NCI-H1105 treated with DMSO at 0.1 percent for 48 hours (cell line): ENCODE data around the gene BID.
"Not testable (repeated sequence)": the region's sequence is repeated elsewhere in the genome, so short reads cannot be mapped to it uniquely, and the experiment has no call there.

ENCODE experiments used
- DNase-seq: peaks from one replicate; lab custom pipeline; 2025; lab: John Stamatoyannopoulos, UW

Gene BID

DNA sequence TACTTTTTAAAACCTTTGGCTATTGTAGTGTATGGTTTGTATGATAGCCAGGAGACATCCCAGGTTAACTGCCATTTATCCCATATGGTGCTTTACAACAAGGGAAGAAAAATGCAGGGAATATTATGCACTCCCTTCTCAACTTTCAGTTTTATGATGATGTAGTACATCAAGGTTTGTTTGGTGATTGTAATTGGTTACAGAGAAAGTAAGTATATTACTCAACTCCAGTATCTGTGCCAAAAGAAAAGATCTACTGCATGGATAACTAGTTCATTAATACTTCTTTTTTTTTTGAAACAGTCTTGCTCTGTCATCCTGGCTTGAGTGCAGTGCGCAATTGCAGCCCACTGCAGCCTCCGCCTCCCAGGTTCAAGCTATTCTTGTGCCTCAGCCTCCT is 70.5 kb downstream of the BID start:
- no peak for DNase-seq

DNA sequence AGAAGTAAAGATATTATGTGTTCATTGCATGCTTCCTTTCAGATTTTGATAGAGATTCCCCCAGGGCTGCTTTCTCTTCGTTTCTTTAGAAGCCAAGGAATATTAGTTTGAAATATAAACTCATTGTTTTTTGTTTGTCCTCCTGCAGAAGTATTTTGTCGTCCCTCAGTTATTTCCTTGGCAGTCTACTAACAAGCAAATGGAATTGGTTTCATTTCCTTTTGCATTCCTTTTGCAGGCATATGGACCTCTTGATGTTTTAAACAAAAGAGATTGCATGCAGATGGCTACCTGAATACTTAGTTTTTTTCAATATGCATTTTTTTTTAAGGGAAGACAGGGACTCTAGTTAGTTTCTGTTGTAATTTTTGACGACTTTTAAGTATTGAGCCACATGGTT is 73.5 kb downstream of the BID start:
- no peak for DNase-seq

DNA sequence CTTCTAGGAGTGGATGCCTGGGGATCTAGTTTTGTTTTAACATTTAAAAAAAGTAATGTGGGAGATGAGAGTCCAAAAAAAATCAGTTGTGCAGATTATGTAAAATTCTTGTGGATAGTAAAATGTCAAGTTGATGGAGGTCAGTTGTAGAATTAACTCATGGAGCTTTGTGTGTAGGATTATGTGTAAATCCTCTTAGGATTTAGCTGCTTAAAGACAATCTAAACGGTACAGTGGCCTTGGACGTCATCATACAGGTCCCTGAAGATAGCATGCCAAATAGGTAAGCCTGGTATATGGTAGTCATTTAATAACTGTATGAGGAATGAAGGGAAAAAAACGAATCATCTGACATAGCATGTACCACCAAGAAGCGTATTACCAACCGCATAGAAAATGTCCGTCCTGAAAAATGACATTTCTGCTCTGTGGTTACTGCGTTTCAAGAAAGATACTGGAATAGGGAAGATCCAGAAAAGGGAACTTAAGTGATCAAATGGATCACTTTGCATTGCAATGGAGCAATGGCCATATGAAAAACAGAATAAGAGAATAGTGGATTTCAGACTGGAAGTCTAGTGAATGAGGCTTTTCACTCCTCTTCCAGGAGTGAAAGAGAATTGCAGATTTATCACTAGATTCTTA is 74.5 kb downstream of the BID start:
- DNase-seq = no peak

DNA sequence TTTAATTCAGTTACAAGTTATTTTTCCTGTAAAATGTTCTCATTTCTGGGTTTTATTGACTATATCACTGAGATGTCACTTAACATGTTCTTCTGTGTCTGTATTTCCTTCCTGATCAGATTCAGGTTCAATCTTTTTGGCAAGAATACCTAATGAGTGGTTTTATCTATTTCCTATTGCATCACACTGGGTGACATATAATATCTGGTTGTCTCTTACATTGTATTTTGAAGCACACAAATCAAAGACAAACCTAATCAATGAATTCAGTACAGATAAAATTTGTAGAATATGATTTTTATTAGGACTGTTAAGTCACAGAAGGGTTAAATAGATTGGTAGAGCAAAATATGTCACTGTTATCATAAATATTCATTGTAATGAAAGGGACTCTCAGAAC is 75.3 kb downstream of the BID start:
- DNase-seq = no peak

DNA sequence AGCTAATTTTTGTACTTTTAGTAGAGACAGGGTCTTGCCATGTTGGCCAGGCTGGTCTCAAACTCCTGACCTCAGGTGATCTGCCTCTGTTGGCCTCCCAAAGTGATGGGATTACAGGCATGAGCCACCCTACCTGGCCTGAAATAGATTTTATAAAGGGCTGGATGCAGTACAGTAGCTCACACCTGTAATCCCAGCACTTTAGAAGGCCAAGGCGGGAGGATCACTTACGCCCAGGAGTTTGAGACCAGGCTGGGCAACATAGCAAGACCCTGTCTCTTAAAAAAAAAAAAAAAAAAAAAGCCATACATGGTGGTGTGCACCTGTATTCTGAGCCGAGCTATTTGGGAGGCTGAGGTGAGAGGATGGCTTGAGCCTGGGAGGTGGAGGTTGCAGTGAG is 76.0 kb downstream of the BID start:
- DNase-seq = not testable (repeated sequence)

DNA sequence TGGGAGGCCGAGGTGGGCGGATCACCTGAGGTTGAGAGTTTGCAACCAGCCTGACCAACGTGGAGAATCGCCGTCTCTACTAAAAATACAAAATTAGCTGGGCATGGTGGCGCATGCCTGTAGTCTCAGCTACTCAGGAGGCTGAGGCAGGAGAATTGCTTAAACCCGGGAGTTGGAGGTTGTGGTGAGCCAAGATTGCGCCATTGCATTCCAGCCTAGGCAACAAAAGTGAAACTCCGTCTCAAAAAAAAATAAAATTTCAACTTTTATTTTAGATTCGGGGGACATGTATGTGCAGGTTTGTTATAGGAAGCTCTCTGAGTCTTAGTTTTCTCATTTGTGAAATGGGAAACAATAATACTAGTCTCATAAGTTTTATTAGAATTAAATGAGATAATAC is 77.1 kb downstream of the BID start:
- DNase-seq = not testable (repeated sequence)

DNA sequence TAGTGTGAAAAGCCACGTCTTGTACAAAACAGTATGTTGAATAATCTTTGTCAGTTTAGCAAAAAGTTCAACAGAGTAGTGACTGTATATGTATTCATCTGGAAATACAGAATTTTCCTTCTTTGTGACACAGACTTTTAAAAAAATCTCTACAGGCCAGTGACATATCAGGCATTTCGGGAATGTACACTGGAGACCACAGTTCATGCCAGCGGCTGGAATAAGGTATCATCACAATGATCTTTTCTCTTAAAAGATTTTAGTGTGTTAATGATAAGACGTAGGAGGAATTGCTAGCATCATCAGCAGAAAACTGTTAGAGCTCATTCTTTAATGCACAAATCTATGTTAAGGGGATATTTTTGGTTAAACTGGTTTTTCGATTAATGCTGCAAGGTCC is 78.3 kb downstream of the BID start:
- DNase-seq = no peak

DNA sequence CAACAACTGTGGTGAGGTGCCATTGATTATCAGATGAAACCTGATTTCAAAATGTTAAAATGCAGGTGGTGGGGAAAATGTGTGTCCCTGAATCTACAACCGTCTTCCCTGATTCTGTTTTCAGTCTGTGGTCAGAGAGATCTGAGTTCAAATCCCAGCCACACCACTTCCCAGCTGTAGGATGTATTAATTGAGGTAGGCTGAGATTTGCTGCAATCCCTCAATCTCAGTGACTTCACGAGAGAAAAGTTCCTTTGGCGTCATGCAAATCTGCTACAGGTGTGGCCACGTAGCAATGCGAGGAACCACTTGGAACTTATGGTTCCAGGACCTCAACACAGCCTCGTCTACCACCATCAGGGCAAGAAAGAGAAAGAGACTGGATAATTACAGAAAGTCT is 79.5 kb downstream of the BID start:
- no peak for DNase-seq

DNA sequence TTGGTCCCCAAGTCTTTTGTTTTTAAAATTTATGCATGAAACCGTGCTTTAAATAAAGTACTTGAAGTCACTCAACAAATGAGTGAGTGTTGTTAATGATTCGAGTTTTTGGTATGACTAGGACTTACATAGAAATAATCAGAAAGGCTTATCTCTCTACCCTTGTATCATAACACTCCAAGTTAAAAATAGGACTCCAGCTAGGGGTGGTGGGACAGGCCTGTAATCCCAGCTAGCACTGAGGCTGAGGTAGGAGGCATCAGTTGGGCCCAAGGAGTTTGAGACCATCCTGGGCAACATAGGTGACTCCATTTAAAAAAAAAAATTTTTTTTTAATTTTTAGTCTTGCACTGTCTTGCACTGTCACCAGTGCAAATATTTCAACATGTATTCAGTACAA is 80.1 kb downstream of the BID start:
- DNase-seq = no peak

DNA sequence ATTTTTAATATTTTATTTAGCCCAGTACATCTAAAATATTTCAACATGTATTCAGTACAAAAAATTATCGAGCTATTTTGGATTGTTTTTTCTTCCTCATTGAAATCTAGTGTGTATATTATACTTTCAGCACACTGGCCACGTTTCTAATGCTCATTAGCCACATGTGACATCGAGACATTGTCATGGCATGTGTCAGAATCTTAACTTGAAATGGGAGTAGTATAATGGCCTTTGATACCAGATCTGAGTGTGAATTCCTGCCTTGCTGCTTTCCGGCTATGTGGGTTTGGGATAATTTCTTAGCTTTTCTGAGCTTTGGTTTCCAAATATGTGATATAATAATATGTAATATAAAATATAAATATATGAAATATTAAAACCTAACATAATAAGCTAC is 81.4 kb downstream of the BID start:
- no peak for DNase-seq

DNA sequence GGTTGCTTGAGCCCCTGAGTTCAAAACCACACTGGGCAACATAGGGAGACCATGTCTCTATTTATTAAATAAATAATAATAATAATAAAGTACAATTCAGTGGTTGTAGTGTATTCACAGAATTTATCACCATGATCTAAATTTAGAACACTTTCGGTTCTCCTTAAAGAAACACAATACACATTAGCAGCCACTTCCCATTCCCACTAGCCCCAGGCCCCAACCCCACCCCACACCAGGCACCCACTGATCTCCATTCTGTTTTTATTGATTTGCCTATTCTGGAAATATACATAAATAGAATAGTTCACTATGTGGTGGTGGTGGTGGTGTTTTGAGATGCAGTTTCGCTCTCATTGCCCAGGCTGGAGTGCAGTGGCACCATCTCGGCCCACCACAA is 90.0 kb downstream of the BID start:
- no peak for DNase-seq
